Measurements from ENCODE around the gene TIGIT.

The TIGIT gene

DNA sequence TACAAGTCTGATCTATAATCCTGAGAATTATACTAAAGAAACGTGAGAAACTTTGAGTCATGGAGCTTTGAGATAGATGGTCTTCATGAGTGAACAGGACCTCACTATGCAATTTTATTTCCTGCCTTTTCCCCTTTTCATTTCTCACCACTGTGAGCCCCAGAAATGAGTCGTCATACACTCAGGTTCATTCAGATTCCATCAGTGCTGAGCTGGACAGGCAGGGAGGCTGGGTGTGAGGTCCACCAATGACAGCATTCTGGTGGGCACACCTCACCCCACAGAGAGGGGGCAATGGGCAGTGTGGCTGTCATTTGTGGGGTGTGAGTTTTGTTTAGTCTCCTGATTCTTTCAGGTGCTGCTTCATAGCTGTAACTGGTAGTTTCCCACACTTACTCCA lies 16.9 kb downstream of the TIGIT start:
- DNase-seq (ENCODE audit: low spot score) = no peak

- DNase-seq (ENCODE audit: low spot score) = no peak
Observed at GRCh38 chr3:114313426-114313825, 19.6 kb downstream of the TIGIT start.

DNA sequence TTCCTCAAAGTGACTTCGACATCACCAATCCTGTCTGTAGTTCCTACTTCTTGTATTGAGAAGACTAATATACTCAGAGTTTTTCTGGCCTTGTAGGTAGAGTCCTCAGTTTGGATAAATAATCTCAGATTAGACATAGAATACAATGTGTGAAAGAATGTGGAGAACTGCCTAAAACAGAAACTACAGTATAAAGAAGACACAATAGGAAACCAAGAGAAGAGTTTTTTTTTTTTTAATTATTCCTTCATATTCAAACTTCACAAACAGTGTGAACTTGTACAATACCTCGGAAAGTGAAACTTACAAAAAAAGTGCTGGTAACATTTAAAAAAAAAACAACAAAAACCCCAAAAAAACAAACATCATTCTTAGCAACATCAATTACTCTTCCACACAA lies 20.5 kb downstream of the TIGIT start:
- no peak for DNase-seq (ENCODE audit: low spot score)

GRCh38 chr3:114318295-114318694 lies 24.5 kb downstream of the TIGIT start:
- no peak for DNase-seq (ENCODE audit: low spot score)

DNA sequence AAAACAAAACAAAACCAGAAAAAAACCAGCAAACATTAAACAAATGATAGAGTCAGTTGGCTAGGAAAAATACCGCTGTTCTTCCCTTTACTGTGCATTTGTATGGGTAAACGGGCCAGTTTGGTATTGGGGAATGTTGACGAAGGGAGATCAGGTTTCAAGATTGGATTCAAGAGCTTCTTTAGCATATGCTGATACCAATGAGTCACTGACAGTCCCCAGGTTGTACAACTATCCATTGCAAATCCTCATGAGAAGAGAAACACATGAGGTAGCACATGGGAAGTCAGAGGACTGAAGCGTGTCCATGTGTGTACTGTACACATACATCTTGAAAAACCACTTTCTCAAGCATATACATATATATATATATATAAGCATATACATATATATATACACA lies 25.6 kb downstream of the TIGIT start:
- DNase-seq (ENCODE audit: low spot score) = no peak

DNA sequence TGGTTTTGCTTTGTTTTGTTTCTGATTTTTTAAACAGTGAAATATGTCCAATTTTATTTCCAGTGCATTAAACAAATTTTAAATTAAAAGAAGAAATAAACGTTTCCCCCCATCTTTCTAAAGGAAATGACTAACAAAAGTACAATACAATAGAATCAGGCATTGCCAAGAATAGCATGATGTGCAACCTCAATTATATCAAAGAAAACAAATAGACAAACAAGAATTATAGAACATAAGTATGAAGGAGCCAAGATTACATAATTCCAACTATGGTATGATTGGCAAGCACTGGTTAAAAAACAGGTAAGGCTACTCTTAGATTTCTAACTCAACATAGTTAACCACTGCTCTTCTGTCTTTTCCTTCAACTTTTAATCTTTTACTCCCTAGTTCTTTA lies 26.4 kb downstream of the TIGIT start:
- DNase-seq (ENCODE audit: low spot score) = no peak

- no peak for DNase-seq (ENCODE audit: low spot score)
Observed at GRCh38 chr3:114323546-114324254, 29.9 kb downstream of the TIGIT start.

GRCh38 chr3:114327665-114328064 lies 33.8 kb downstream of the TIGIT start:
- DNase-seq (ENCODE audit: low spot score) = no peak

- no peak for DNase-seq (ENCODE audit: low spot score)
Observed at GRCh38 chr3:114328345-114328744, 34.5 kb downstream of the TIGIT start.

DNA sequence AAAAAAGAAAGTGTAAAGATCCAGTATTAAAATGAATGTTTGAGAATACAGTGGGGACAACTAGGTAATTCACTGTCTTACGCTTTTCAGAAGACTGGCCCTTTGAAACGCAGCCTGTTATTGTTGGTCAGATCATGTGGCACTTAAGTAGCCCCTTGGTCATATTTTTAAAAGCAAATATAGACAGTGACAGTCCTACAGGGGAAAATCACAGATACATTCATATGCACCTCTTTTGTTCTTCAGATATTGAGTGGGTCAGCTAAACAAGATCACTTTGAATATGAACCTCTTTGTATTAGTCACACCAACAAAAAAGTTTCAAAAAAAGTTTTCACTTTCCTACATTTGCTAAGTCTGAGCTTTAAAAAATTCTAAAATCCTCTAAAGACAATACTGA lies 36.0 kb downstream of the TIGIT start:
- DNase-seq (ENCODE audit: low spot score) = no peak

DNA sequence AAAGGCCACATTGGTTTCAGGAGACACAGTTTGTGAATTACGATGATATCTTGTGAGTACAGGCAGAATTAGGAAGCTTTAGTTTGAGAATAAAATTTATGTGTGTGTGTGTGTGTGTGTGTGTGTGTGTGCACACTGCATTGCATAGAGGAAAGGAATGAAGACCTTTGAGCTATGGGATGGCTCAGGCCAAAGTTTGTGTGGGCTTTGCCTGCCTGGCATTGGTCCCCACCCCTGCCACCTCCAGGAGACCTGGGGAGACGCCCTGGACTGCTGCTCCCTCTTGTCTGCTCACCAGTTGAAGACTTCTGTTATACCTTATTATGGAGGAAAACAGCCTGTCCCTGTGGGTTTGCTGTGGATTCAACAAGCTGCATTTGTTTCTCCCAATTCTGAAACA lies 37.2 kb downstream of the TIGIT start:
- no peak for DNase-seq (ENCODE audit: low spot score)

DNA sequence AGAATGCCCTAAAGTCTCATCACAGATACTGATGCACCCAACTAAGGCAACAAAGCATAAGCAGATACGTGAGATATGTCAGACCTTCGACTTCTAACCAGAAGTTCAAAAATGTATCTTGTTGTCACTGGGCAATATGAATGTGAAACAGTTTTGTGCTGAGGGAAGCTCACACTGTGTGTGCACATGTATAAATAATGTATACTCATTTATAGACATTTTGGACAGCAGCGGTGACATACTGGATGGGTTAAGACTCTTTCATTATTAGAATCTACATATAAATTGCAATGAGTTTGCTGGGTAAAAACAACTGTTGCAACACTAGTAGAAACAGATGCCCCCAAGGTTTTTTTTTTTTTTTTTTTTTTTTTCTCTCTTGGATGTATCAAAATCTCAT lies 37.9 kb downstream of the TIGIT start:
- DNase-seq (ENCODE audit: low spot score) = no peak

- DNase-seq (ENCODE audit: low spot score) = no peak
Observed at GRCh38 chr3:114332342-114333179, 38.7 kb downstream of the TIGIT start.

- no peak for DNase-seq (ENCODE audit: low spot score)
Observed at GRCh38 chr3:114333180-114333922, 39.5 kb downstream of the TIGIT start.

DNA sequence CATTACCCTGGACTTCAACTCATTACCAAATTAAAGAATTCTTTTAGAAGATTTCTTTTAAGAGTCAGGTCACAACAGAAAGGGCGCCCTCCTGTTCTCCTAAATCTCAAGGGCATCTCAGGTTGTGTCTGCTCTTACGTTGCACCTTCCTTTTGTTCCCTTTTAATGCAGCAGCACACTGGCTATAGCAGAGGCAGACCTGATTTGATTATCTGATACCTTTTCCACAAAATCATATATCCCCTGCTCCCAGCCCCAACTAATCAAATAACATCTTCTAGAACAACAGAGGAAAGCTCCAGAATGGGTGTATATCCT lies 40.1 kb downstream of the TIGIT start:
- DNase-seq (ENCODE audit: low spot score) = no peak

GRCh38 chr3:114336122-114336697 lies 42.4 kb downstream of the TIGIT start:
- DNase-seq (ENCODE audit: low spot score) = no peak

DNA sequence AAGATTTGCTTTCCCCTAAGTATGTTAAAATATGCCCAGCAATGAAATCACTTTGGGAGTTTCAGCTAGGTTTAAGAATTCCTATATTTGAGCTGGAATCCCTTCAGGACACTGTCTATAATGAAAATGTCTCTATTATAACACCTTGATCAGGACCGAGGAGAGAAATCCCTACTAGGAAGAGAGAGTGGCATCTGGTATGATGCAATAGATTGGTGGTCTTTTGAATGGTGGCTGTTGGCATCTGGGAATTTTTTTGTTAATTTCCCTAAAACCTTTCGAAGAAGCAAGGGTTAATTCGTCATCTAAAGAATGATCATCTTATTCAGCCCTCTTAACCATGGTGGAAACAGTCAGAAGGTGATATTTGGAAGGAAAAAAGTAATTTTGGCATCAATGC lies 43.0 kb downstream of the TIGIT start:
- no peak for DNase-seq (ENCODE audit: low spot score)

- no peak for DNase-seq (ENCODE audit: low spot score)
Observed at GRCh38 chr3:114338651-114339357, 45.0 kb downstream of the TIGIT start.

GRCh38 chr3:114344492-114344891 lies 50.7 kb downstream of the TIGIT start:
- DNase-seq (ENCODE audit: low spot score) = no peak

DNA sequence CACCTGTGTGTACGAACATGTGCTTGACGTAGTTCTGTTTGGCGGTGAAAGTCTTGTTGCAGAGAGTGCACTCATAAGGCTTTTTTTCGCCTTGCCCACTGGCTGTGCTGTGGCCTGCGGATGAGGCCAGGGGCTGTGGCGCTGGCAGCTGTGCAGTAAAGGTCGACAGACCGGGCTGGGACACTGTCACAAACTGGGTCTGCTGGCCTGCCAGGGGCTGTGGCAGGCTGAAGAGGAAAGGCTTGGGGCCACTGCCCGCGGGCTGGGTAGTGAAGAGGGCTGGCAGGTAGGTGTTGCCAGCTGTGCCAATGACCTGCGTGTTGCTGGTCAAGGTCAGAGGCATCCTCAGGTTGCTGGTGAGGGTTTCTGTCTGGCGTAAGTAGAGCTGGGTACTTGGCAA lies 56.4 kb downstream of the TIGIT start:
- DNase-seq (ENCODE audit: low spot score) = no peak

GRCh38 chr3:114350690-114351089 lies 56.9 kb downstream of the TIGIT start:
- no peak for DNase-seq (ENCODE audit: low spot score)
